ENCODE results near the gene NAALADL2.

Gene NAALADL2

GRCh38 chr3:175001091-175001490, 142.0 kb downstream of the NAALADL2 start:
- DNase-seq = no peak

- no peak for DNase-seq
These were observed 143.6 kb downstream of the NAALADL2 start for GRCh38 chr3:175002732-175003143.

- DNase-seq = no peak
These were observed 144.5 kb downstream of the NAALADL2 start for GRCh38 chr3:175003590-175003989.

DNA sequence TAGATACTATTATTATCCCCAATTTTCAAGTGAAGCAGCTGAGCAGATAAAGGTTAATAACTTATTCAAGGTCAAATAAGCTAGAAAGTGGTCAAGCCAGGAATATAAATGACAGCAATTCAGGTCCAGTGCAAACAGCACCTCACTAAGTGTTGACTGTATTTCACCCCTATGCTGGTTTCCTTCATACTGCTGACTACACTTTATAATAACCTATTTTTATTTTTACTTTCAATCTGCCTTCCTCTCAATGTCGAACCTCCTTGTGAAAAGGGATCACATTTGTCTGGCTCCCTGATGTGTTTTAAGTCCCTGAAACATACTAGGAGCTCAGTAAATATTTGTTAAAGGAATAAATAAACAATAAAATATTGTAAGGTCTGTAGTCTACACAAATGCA, 146.1 kb downstream of the NAALADL2 start:
- DNase-seq = no peak

- no peak for DNase-seq
These were observed 146.7 kb downstream of the NAALADL2 start for GRCh38 chr3:175005881-175006280.

- DNase-seq = no peak
These were observed 148.2 kb downstream of the NAALADL2 start for GRCh38 chr3:175007306-175007705.

DNA sequence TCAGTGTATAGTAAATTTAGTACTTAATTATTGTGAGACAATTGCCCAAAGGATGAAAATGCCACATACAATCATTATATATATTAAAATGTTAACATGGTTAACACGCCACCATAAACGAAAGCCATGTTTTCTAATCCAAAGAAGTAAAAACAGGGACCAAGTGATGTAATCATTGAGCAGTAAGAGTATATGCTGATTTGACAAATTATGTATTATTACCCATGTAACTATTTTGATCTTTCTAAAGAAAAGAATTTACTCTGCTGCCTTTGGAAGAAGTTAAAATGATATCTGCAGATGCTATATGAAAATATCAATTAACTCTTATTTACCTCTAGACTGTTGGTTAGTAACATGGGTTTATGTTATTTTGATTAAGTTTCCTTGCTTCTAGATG, 150.2 kb downstream of the NAALADL2 start:
- DNase-seq = no peak

GRCh38 chr3:175015056-175015635, 156.0 kb downstream of the NAALADL2 start:
- no peak for DNase-seq

DNA sequence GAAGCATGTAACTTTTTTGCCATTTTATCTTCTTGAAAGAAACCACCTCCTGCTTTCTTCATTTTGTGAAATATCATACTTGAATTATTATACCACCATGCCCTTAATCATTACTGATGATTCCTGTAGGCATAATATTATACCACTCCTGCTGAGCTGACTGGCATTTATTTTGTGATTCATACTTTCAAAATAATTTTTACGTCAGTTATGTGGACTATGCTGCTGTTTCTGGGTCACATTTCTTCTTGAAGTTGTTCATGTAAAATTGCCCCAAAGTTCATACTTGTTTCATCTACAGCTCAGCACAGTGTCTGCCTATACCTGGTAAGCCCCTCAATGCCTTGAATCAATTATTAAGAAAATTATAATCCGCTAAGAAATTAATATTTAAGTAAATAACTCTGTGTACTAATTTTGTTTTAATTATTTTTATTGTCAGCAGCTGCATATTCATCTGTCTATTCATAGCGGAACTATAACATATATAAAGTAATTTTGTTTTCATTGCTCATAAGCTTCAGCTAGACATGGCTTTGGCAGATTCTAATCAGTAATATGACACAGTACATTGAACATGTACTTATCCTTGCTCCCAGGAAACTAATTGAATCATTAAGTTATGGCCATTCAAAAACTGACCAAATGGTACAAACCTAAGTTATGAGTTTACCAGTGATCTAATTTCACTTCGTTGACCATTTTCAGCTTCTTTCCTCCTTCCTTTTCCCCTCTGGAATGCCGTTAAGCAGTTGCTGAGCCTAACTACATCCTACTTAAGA, 160.0 kb downstream of the NAALADL2 start:
- no peak for DNase-seq

DNA sequence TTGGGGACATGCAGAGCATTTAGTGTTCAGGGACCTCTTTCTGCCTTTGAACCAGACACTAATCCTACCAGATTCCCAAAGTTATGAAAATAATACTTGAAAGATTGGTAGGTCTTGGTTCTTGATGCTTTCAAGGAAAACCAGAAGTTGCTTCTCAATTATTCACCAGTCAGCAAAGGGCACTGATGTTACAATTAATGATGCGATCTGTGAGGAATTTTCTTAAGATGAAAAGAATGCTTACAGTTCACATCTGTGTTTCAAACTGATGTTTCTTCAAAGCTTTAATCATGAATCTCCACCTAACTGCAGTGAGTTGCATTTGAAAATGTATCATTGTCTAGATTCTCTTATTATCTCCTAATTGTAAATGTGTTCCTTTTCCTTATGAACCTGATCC, 161.0 kb downstream of the NAALADL2 start:
- DNase-seq = no peak

- DNase-seq = no peak
These were observed 170.7 kb downstream of the NAALADL2 start for GRCh38 chr3:175029828-175030227.

- no peak for DNase-seq
These were observed 180.7 kb downstream of the NAALADL2 start for GRCh38 chr3:175039875-175040274.

DNA sequence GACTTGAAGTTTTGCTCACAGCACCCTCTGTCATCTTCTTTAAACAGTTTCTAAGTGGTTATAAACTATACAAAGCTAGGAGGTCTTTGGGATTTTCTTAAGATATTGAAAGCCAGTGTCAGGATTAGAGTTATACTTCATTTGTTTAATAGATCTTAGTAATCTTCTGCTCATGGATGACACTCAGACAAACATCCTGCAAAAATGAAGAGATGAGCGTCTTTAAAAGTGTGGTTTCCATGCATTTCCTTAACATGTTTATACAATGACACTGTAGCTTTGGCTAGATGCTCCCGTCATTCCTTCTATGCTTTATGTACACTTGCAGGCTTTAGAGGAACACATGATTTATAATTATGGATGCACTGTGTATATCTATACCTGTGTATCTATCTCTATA, 182.2 kb downstream of the NAALADL2 start:
- no peak for DNase-seq

DNA sequence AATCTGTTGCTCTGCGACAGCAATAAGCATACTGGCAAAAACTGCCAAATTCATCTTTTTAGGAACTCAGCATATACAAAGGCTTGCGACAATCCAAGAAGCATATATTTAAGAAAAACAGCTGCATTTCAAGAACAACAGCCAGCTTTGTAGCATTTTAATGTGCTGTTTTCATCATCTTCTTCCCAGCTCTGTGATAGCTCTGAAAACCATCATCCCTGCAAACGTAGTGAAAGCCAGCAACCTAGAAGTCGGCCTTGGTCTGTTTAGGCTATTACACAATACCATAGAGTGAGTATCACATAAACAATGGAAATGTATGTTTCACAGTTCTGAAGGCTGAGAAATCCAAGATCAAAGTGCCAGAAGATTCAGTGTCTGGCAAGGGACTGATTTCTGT, 187.5 kb downstream of the NAALADL2 start:
- no peak for DNase-seq

- no peak for DNase-seq
These were observed 188.7 kb downstream of the NAALADL2 start for GRCh38 chr3:175047786-175048185.

DNA sequence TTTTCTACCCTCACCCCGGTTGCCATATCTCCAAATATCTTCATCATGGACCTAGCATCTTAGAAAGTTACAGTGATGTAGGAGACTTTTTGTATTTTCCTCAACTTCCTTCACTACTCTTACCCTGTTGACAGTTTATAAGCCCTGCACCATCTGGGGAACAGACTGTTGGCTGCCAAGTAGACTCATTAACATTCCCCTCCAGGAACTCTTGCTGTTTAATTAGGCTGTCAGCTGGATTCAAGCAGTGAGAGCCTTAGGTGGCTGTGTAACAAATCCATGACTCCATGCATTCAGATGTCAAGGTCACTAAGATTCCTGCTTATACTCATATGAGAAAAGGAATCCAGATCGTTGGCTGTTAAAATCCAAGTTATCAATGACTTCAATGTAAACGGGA, 198.3 kb downstream of the NAALADL2 start:
- no peak for DNase-seq

GRCh38 chr3:175059788-175060187, 200.7 kb downstream of the NAALADL2 start:
- DNase-seq = no peak

DNA sequence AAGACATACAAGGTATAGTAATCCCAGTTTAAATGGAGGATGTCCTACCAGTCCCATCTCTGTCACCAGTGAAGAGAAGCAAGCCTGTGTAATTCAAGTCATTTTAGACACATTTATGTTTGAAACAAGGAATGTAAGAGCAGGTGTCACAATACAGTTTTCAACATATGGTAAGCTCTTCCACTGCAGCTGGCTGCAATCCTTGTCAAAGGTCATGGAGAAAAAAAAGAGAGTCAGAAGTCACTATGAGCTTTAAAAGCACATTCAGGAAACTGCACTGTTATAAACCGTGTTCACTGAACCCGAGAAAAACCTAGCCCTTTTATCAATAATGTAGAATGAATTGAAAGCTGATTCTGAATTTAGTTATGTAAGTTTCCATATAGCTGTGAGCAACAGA, 206.4 kb downstream of the NAALADL2 start:
- DNase-seq = no peak

GRCh38 chr3:175066617-175067415, 207.7 kb downstream of the NAALADL2 start:
- DNase-seq = no peak

GRCh38 chr3:175068587-175068986, 209.5 kb downstream of the NAALADL2 start:
- DNase-seq = no peak

DNA sequence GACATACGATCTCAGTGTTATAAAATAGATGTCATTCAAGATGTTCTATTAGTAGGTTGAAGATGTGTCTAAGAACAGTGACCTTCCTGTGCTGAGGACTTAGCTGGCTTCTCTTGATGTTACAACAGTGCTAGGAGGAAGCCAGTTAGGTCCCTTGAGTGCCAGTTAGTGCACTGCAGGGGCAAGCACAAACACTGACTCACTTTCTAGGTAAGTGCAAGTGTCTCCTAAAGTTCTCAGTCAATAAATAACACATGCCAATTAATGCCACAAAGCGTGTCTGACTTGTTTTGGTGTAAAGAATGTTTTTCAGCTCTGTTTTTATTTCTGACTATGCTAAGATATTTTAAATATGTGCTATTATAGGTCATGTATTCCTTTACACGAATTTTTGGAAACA, 211.8 kb downstream of the NAALADL2 start:
- no peak for DNase-seq

- DNase-seq = no peak
These were observed 214.2 kb downstream of the NAALADL2 start for GRCh38 chr3:175073219-175073905.

GRCh38 chr3:175075269-175075668, 216.1 kb downstream of the NAALADL2 start:
- no peak for DNase-seq

All from femur (tissue), 1 donor.